Measurements from ENCODE around the gene PDE3A.

PDE3A gene

GRCh38 chr12:20426957-20427356 lies 58.6 kb downstream of the PDE3A start:
- no peak for ATAC-seq

- ATAC-seq = no peak
These were observed 61.5 kb downstream of the PDE3A start for GRCh38 chr12:20429852-20430251.

GRCh38 chr12:20432290-20432689 lies 64.0 kb downstream of the PDE3A start:
- ATAC-seq = no peak

- ATAC-seq = no peak
These were observed 66.7 kb downstream of the PDE3A start for GRCh38 chr12:20434996-20435395.

GRCh38 chr12:20436316-20436715 lies 68.0 kb downstream of the PDE3A start:
- ATAC-seq = no peak

- ATAC-seq = no peak
These were observed 70.0 kb downstream of the PDE3A start for GRCh38 chr12:20438299-20438779.

GRCh38 chr12:20439626-20440025 lies 71.3 kb downstream of the PDE3A start:
- no peak for ATAC-seq

GRCh38 chr12:20440408-20440807 lies 72.1 kb downstream of the PDE3A start:
- no peak for ATAC-seq

GRCh38 chr12:20442322-20442721 lies 74.0 kb downstream of the PDE3A start:
- ATAC-seq = no peak

- no peak for ATAC-seq
These were observed 74.9 kb downstream of the PDE3A start for GRCh38 chr12:20443255-20443654.

- no peak for ATAC-seq
These were observed 75.5 kb downstream of the PDE3A start for GRCh38 chr12:20443792-20444191.

GRCh38 chr12:20444595-20445170 lies 76.3 kb downstream of the PDE3A start:
- ATAC-seq = no peak

GRCh38 chr12:20445687-20446086 lies 77.3 kb downstream of the PDE3A start:
- no peak for ATAC-seq

- no peak for ATAC-seq
These were observed 78.5 kb downstream of the PDE3A start for GRCh38 chr12:20446836-20447235.

GRCh38 chr12:20448781-20449180 lies 80.4 kb downstream of the PDE3A start:
- no peak for ATAC-seq

- no peak for ATAC-seq
These were observed 82.3 kb downstream of the PDE3A start for GRCh38 chr12:20450591-20451180.

GRCh38 chr12:20451761-20452160 lies 83.4 kb downstream of the PDE3A start:
- no peak for ATAC-seq

GRCh38 chr12:20452496-20453010 lies 84.2 kb downstream of the PDE3A start:
- no peak for ATAC-seq

- no peak for ATAC-seq
These were observed 85.5 kb downstream of the PDE3A start for GRCh38 chr12:20453756-20454310.

GRCh38 chr12:20455001-20455706 lies 86.8 kb downstream of the PDE3A start:
- no peak for ATAC-seq

- ATAC-seq = no peak
These were observed 89.2 kb downstream of the PDE3A start for GRCh38 chr12:20457582-20457981.

- no peak for ATAC-seq
These were observed 89.7 kb downstream of the PDE3A start for GRCh38 chr12:20458011-20458410.

- no peak for ATAC-seq
These were observed 91.6 kb downstream of the PDE3A start for GRCh38 chr12:20459920-20460319.

GRCh38 chr12:20460956-20461355 lies 92.6 kb downstream of the PDE3A start:
- ATAC-seq = no peak

Measured in activated CD4-positive, CD25-positive, alpha-beta regulatory T cell treated with anti-CD3 and anti-CD28 coated beads, Interleukin-2, amount 50 U/mL, for 24 hours (primary cell).